Liver (tissue), 9 donors: ENCODE results near the gene TBC1D1. TPM values are rescaled to one million over a fixed set of nuclear protein-coding genes. Genes with fewer than 3 reads are reported as not detected.

ENCODE experiments used
- DNase-seq: peaks from one replicate; pipeline ENCODE4 v3.0.0-alpha.2; 2017; ENCODE audit warnings: low spot score
- H3K27ac ChIP-seq, 2 donors: one replicate each; pipeline ENCODE4 v1.7.0; 2013; ENCODE audit warnings: inconsistent platforms in 2 of 2, low read length in 2 of 2, control low read depth in 1 of 2, low read depth in 1 of 2, mild to moderate bottlenecking in 1 of 2
- H3K27me3 ChIP-seq, 4 donors: one replicate each; pipeline versions ENCODE4 v1.6.1 to v1.7.0; 2013; ENCODE audit warnings: low read length in 3 of 4, inconsistent platforms in 1 of 4, mild to moderate bottlenecking in 1 of 4, moderate library complexity in 1 of 4; ENCODE audit not compliant: control insufficient read depth in 4 of 4, insufficient read depth in 4 of 4
- H3K36me3 ChIP-seq, 4 donors: one replicate each; pipeline versions ENCODE4 v1.6.1 to v1.7.0; 2013; ENCODE audit warnings: low read length in 3 of 4, mild to moderate bottlenecking in 3 of 4, low read depth in 1 of 4, moderate library complexity in 1 of 4; ENCODE audit not compliant: control insufficient read depth in 4 of 4, insufficient read depth in 3 of 4
- H3K4me1 ChIP-seq, 4 donors: one replicate each; pipeline versions ENCODE4 v1.6.1 to v1.7.0; 2013; ENCODE audit warnings: low read length in 3 of 4, mild to moderate bottlenecking in 3 of 4, moderate library complexity in 1 of 4; ENCODE audit not compliant: control insufficient read depth in 4 of 4, insufficient read depth in 4 of 4
- H3K4me3 ChIP-seq, 3 donors: one replicate each; pipeline versions ENCODE4 v1.6.1 to v1.7.0; 2013; ENCODE audit warnings: low read length in 3 of 3, control low read depth in 1 of 3, low read depth in 1 of 3, mild to moderate bottlenecking in 1 of 3
- H3K9ac ChIP-seq, 2 donors: one replicate each; pipeline ENCODE4 v1.7.0; 2013; ENCODE audit warnings: low read length in 2 of 2, mild to moderate bottlenecking in 2 of 2, moderate library complexity in 2 of 2, control low read depth in 1 of 2, low read depth in 1 of 2
- H3K9me3 ChIP-seq, 4 donors: one replicate each; pipeline versions ENCODE4 v1.6.1 to v1.7.0; 2013; ENCODE audit warnings: low read length in 3 of 4; ENCODE audit not compliant: control insufficient read depth in 4 of 4
- EGR1 ChIP-seq, 2 donors: IDR thresholded peaks; 2 replicates each; pipeline ENCODE4 v1.6.1; 2016 to 2018; ENCODE audit warnings: antibody characterized with exemption in 2 of 2, low read depth in 2 of 2
- FOXA1 ChIP-seq: IDR thresholded peaks from 2 replicates; pipeline ENCODE4 v1.6.1; 2016; ENCODE audit warnings: antibody characterized with exemption
- FOXA2 ChIP-seq: IDR thresholded peaks from 2 replicates; pipeline ENCODE4 v1.6.1; 2016; ENCODE audit warnings: antibody characterized with exemption
- GABPA ChIP-seq, 2 donors: IDR thresholded peaks in 1 of 2; conservative IDR thresholded peaks in 1 of 2; 2 replicates each; pipeline ENCODE4 v1.6.1; 2016; ENCODE audit warnings: antibody characterized with exemption in 2 of 2, mild to moderate bottlenecking in 1 of 2, moderate library complexity in 1 of 2
- HNF4A ChIP-seq, 2 donors: conservative IDR thresholded peaks; 2 replicates each; pipeline ENCODE4 v1.6.1; 2016; ENCODE audit warnings: antibody characterized with exemption in 2 of 2, mild to moderate bottlenecking in 2 of 2
- HNF4G ChIP-seq: IDR thresholded peaks from 2 replicates; pipeline ENCODE4 v1.6.1; 2016; ENCODE audit warnings: antibody characterized with exemption
- JUND ChIP-seq, 2 donors: IDR thresholded peaks; 2 replicates each; pipeline ENCODE4 v1.6.1; 2016; ENCODE audit warnings: antibody characterized with exemption in 2 of 2
- NR2F2 ChIP-seq: IDR thresholded peaks from 2 replicates; pipeline ENCODE4 v1.6.1; 2016; ENCODE audit warnings: antibody characterized with exemption
- RAD21 ChIP-seq, 2 donors: IDR thresholded peaks; 2 replicates each; pipeline ENCODE4 v1.6.1; 2016; ENCODE audit warnings: antibody characterized with exemption in 2 of 2, mild to moderate bottlenecking in 2 of 2
- RXRA ChIP-seq, 2 donors: IDR thresholded peaks; 2 replicates each; pipeline ENCODE4 v1.6.1; 2017 to 2018; ENCODE audit warnings: antibody characterized with exemption in 2 of 2, mild to moderate bottlenecking in 1 of 2
- SP1 ChIP-seq: IDR thresholded peaks from 2 replicates; pipeline ENCODE4 v1.6.1; 2018; ENCODE audit warnings: antibody characterized with exemption, mild to moderate bottlenecking
- TAF1 ChIP-seq: conservative IDR thresholded peaks from 2 replicates; pipeline ENCODE4 v1.6.1; 2016; ENCODE audit warnings: antibody characterized with exemption, mild to moderate bottlenecking
- WGBS: extraction: QIAGEN DNeasy Blood & Tissue Kit; methylation state at CpG from one replicate; pipeline ENCODE4 v1.1.7; 2013; 5-methylcytosine and 5-hydroxymethylcytosine counted together
- polyA plus RNA-seq, 2 donors: library from polyadenylated mRNA; stranded (reverse) in 1 of 2; unstranded in 1 of 2; fragments of 200-250 nt in 1 of 2; fragments of >200 nt in 1 of 2; fragmentation: Nextera tagmentation in 1 of 2; extraction: Ambion mirVana in 1 of 2; gene quantifications; one replicate each; pipeline versions ENCODE4 v1.2.1 to v1.2.3, GENCODE V29; 2013 to 2015
- total RNA-seq, 2 donors: library from RNA; depleted of rRNA; stranded (reverse); fragments of >200 nt; gene quantifications; one replicate each; pipeline ENCODE4 v1.2.3, GENCODE V29; 2014
- TF ChIP-seq, protein P1 (sequence below): IDR thresholded peaks from 2 replicates; pipeline ENCODE4 v1.6.1; 2016; ENCODE audit warnings: antibody characterized with exemption
- TF ChIP-seq, protein P2 (sequence below): fragments of 150-350 bp; IDR thresholded peaks from 2 replicates; pipeline ENCODE4 v1.5.1; 2017; ENCODE audit warnings: improper control_type of control experiment, low read depth, low read length; ENCODE audit not compliant: missing input control
- TF ChIP-seq, protein P3 (sequence below): IDR thresholded peaks from 2 replicates; pipeline ENCODE4 v1.6.1; 2016; ENCODE audit warnings: antibody characterized with exemption
- TF ChIP-seq, protein P4 (sequence below): IDR thresholded peaks from 2 replicates; pipeline ENCODE4 v1.6.1; 2016; ENCODE audit warnings: antibody characterized with exemption, mild to moderate bottlenecking
- TF ChIP-seq, protein P5 (sequence below): IDR thresholded peaks from 2 replicates; pipeline ENCODE4 v1.6.1; 2016; ENCODE audit warnings: antibody characterized with exemption
- donor health status: healthy.
- donor health status: healthy.
- donor health status: healthy.
- donor health status: healthy.
- donor health status: healthy.

The TBC1D1 gene
- total and polyA plus RNA-seq, 4 donors: 15.6 to 41.4 (median 20.9) TPM

DNA sequence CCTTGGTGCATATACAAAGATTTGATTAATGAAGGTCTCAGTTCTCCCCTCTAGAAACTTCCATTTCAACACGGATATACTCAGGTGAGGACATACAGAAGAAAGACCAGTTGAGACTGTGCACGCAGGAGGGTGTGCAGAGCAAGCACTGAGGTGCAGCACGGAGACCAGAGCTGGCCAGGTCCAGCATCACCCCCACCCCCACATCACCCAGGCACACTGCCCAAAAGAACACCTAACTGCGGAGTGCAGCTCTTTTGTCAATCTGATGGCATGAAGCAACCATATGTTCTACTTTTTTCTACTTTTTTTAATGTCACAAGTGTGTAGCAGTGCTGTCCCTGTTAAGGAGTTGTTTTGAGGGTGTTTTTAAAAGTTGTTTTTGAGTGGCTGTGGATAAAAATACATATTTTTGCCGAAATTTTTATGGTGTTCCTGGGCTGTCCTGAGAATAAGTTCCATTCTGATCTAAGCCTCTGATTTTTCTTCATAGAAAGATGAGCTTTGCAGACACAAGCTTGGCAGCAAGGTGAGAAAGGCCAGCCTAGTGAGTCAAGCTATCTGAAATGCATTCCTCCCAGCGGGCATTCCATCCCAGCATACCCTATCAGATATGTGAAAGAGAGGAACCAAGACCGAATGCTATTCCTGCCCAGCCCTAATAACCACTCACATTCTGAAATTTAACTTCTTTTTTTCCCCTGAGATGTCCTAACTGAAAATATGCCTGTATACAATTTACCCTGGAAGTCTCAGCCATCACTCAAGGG is 243.0 kb downstream of the TBC1D1 start:
- WGBS: 48% methylated on average over 7 of the region's 7 CpGs
- TF ChIP-seq NR2F2 (no peak), FOXA2 (no peak), RXRA (IDR thresholded peaks at IDR 0.05) (no peak), JUND (IDR thresholded peaks at IDR 0.05) (no peak), EGR1 (IDR thresholded peaks at IDR 0.05; ENCODE audit: low read depth in 2 of 2) (no peak), HNF4G (no peak), SP1 (no peak), HNF4A (conservative IDR thresholded peaks at IDR 0.05) (no peak), GABPA (IDR thresholded peaks at IDR 0.05 in 1 of 2, conservative IDR thresholded peaks at IDR 0.05 in 1 of 2) (no peak), FOXA1 (no peak), TAF1 (no peak), RAD21 (IDR thresholded peaks at IDR 0.05) (no peak)
- TF ChIP-seq, protein P1, sequence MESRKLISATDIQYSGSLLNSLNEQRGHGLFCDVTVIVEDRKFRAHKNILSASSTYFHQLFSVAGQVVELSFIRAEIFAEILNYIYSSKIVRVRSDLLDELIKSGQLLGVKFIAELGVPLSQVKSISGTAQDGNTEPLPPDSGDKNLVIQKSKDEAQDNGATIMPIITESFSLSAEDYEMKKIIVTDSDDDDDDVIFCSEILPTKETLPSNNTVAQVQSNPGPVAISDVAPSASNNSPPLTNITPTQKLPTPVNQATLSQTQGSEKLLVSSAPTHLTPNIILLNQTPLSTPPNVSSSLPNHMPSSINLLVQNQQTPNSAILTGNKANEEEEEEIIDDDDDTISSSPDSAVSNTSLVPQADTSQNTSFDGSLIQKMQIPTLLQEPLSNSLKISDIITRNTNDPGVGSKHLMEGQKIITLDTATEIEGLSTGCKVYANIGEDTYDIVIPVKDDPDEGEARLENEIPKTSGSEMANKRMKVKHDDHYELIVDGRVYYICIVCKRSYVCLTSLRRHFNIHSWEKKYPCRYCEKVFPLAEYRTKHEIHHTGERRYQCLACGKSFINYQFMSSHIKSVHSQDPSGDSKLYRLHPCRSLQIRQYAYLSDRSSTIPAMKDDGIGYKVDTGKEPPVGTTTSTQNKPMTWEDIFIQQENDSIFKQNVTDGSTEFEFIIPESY: no peak
- TF ChIP-seq, protein P2, sequence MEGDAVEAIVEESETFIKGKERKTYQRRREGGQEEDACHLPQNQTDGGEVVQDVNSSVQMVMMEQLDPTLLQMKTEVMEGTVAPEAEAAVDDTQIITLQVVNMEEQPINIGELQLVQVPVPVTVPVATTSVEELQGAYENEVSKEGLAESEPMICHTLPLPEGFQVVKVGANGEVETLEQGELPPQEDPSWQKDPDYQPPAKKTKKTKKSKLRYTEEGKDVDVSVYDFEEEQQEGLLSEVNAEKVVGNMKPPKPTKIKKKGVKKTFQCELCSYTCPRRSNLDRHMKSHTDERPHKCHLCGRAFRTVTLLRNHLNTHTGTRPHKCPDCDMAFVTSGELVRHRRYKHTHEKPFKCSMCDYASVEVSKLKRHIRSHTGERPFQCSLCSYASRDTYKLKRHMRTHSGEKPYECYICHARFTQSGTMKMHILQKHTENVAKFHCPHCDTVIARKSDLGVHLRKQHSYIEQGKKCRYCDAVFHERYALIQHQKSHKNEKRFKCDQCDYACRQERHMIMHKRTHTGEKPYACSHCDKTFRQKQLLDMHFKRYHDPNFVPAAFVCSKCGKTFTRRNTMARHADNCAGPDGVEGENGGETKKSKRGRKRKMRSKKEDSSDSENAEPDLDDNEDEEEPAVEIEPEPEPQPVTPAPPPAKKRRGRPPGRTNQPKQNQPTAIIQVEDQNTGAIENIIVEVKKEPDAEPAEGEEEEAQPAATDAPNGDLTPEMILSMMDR: no peak
- TF ChIP-seq, protein P3, sequence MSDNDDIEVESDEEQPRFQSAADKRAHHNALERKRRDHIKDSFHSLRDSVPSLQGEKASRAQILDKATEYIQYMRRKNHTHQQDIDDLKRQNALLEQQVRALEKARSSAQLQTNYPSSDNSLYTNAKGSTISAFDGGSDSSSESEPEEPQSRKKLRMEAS: no peak
- TF ChIP-seq, protein P4, sequence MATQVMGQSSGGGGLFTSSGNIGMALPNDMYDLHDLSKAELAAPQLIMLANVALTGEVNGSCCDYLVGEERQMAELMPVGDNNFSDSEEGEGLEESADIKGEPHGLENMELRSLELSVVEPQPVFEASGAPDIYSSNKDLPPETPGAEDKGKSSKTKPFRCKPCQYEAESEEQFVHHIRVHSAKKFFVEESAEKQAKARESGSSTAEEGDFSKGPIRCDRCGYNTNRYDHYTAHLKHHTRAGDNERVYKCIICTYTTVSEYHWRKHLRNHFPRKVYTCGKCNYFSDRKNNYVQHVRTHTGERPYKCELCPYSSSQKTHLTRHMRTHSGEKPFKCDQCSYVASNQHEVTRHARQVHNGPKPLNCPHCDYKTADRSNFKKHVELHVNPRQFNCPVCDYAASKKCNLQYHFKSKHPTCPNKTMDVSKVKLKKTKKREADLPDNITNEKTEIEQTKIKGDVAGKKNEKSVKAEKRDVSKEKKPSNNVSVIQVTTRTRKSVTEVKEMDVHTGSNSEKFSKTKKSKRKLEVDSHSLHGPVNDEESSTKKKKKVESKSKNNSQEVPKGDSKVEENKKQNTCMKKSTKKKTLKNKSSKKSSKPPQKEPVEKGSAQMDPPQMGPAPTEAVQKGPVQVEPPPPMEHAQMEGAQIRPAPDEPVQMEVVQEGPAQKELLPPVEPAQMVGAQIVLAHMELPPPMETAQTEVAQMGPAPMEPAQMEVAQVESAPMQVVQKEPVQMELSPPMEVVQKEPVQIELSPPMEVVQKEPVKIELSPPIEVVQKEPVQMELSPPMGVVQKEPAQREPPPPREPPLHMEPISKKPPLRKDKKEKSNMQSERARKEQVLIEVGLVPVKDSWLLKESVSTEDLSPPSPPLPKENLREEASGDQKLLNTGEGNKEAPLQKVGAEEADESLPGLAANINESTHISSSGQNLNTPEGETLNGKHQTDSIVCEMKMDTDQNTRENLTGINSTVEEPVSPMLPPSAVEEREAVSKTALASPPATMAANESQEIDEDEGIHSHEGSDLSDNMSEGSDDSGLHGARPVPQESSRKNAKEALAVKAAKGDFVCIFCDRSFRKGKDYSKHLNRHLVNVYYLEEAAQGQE: no peak
- TF ChIP-seq, protein P5, sequence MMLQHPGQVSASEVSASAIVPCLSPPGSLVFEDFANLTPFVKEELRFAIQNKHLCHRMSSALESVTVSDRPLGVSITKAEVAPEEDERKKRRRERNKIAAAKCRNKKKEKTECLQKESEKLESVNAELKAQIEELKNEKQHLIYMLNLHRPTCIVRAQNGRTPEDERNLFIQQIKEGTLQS: no peak
- Histone ChIP-seq H3K27me3 (no peaks in the 10 kb centered on the region), H3K4me3 (no peak overlapping the region), H3K4me1 (peaks cover 14 to 57% (median 39%) of the 10 kb centered on the region in 4 donors), H3K27ac (peak overlapping the region; percentile 91), H3K9ac (peak overlapping the region in 1 of 2 donors; percentile 1), H3K9me3 (no peaks in the 10 kb centered on the region), H3K36me3 (peaks cover 0 to 8% (median 2%) of the 10 kb centered on the region in 4 donors)
- peak; percentile 44 for DNase-seq
